Measurements from ENCODE around the gene CLEC2D. TPM values are rescaled to one million over a fixed set of nuclear protein-coding genes. Genes with fewer than 3 reads are reported as not detected.

The CLEC2D gene
- total RNA-seq, 1 donor from 2014 or later, result 12.9 TPM

DNA sequence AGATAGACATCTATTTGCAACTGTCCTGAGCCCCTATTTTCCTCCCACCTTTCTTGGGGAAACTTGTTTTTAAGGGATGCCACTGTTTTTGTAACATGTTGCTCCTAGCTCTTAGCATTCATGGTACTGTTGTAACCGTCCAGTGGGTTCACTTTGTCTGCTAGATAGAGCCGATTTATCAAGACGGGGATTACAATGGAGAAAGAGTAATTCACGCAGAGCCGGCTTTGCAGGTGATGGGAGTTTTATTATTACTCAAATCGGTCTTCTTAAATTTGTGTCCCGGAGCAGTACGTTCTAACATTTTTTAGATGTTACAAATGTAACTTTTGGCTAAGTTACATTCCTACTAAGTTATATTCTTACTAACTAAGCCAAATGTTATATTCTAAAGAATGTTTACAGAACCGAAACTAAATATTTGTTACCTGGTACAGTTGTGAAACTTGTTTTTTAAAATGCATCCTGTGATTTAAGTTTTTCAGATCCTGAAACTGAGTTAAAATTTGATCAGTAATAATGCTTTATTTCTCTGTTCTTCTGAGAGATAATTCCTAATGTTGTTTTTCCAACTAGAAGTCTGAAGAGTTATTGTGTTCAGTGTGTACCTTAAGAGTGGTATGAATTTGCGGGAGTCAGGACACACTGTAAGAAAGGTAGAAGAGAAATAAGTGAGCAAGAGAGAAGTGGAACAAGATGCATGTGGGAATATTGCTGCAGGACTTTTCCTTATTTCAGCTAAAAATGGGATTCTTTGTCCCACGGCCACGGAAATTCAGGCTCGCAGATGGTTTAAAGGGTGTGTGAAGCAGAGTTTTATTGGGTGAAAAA is 20.6 kb upstream of the CLEC2D start:
- intact Hi-C loops (cut with DNase I), result no loop called here
- DNase-seq, result no peak
- H3K27ac ChIP-seq, result peak overlapping the region; percentile 92
- no peaks in the 10 kb centered on the region for H3K9me3 ChIP-seq
- peaks cover 2% of the 10 kb centered on the region for H3K36me3 ChIP-seq
- ATAC-seq, result no peak
- peaks cover 20% of the 10 kb centered on the region for H3K4me1 ChIP-seq
- H3K4me3 ChIP-seq, result peak overlapping the region; percentile 71
- TF ChIP-seq, protein P1, sequence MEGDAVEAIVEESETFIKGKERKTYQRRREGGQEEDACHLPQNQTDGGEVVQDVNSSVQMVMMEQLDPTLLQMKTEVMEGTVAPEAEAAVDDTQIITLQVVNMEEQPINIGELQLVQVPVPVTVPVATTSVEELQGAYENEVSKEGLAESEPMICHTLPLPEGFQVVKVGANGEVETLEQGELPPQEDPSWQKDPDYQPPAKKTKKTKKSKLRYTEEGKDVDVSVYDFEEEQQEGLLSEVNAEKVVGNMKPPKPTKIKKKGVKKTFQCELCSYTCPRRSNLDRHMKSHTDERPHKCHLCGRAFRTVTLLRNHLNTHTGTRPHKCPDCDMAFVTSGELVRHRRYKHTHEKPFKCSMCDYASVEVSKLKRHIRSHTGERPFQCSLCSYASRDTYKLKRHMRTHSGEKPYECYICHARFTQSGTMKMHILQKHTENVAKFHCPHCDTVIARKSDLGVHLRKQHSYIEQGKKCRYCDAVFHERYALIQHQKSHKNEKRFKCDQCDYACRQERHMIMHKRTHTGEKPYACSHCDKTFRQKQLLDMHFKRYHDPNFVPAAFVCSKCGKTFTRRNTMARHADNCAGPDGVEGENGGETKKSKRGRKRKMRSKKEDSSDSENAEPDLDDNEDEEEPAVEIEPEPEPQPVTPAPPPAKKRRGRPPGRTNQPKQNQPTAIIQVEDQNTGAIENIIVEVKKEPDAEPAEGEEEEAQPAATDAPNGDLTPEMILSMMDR (IDR thresholded peaks at IDR 0.05), result no peak
- no peaks in the 10 kb centered on the region for H3K27me3 ChIP-seq

DNA sequence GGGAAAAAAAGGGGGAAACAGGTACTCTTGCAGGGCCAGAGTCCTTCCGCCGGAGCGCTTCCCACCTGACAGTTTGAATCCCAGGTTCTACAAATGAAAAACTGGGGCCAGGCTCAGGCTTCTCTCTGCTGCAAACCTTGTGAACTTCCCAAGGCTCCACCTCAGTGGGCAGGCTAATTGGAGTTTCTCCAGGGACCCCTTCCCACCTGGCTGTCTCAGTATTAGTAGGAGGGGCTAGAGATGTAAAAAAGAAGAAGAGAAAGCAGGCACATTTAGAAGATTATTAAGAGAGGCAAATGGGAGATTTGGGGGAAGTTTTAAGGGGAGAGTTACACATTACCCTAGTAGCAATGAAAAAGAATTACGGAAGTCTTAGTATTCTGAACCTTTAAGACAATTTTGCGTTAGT is 20.0 kb upstream of the CLEC2D start:
- intact Hi-C loops (cut with DNase I), result no loop called here
- Histone ChIP-seq H3K27me3 (no peaks in the 10 kb centered on the region), H3K4me3 (peak overlapping the region; percentile 71), H3K27ac (peak overlapping the region; percentile 92), H3K4me1 (peaks cover 20% of the 10 kb centered on the region), H3K36me3 (peaks cover 8% of the 10 kb centered on the region), H3K9me3 (no peaks in the 10 kb centered on the region)
- TF ChIP-seq, protein P1 (IDR thresholded peaks at IDR 0.05), result no peak
- ATAC-seq (no peak), DNase-seq (no peak)

DNA sequence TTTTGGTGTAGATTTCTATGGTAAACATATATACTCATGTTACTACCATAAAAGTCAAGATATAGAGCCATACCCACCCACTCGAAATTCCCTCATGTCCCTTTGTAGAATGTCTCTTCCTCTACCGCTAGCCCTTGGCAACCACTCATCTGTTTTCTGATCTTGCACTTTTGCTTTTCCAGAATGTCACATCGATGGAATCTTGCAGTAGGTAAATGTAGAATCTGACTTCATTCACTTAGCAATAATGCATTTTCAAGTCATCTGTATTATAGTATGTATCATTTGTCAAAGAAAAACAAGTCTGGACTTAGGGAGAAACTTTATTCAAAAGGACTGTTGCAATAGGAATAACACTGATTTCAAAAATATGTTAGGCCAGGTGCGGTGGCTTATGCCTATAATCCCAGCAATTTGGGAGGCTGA is 19.3 kb upstream of the CLEC2D start:
- Histone ChIP-seq H3K27me3 (no peaks in the 10 kb centered on the region), H3K36me3 (peaks cover 13% of the 10 kb centered on the region), H3K9me3 (no peaks in the 10 kb centered on the region), H3K4me1 (peaks cover 20% of the 10 kb centered on the region), H3K4me3 (peak overlapping the region; percentile 71), H3K27ac (peak overlapping the region; percentile 92)
- intact Hi-C loops (cut with DNase I), result no loop called here
- DNase-seq (no peak), ATAC-seq (no peak)
- TF ChIP-seq, protein P1 (IDR thresholded peaks at IDR 0.05), result no peak

DNA sequence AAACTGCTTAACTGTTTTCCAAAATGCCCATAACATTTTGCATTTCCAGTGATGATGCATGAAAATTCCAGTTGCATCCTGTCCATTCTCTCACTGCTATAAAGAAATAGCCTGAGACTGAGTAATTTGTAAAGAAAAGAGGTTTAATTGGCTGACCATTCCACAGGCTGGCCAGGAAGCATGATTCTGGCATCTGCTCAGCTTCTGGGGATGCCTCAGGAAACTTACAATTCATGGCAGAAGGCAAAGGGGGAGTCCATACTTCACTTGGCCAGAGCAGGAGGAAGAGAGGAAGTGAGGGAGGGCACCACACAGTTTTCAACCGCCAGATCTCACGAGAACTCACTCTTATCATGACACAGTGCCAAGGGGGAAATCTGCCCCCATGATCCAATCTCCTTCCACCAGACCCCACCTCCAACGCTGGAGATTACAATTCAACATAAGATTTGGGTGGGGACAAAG is 18.2 kb upstream of the CLEC2D start:
- H3K4me3 ChIP-seq, result no peak overlapping the region
- peak overlapping the region; percentile 92 for H3K27ac ChIP-seq
- no peak for ATAC-seq
- intact Hi-C loops (cut with DNase I), result no loop called here
- H3K9me3 ChIP-seq, result no peaks in the 10 kb centered on the region
- DNase-seq, result no peak
- peaks cover 17% of the 10 kb centered on the region for H3K36me3 ChIP-seq
- no peaks in the 10 kb centered on the region for H3K27me3 ChIP-seq
- TF ChIP-seq, protein P1 (IDR thresholded peaks at IDR 0.05), result no peak
- peaks cover 20% of the 10 kb centered on the region for H3K4me1 ChIP-seq

DNA sequence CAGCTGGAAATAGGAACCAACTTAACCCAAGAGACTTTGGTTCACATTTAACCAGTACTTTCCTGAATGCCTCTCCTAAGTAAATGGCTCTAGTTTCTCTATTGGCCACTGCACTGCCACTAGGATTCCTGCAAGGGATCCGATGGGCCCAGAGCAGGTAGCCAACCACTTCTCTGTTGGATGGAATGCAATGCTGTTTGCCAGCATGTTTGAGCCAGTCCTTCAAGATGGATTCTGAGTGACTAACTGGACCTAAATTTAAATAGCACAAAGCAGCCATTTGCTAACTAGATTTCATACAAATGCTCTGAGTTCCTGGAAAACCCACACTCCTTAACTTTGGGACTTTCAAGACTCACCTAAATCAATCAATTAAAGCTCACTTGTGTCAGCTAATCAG is 9.5 kb upstream of the CLEC2D start:
- intact Hi-C loops (cut with DNase I), result no loop called here
- Histone ChIP-seq H3K9me3 (no peaks in the 10 kb centered on the region), H3K36me3 (peaks cover 35% of the 10 kb centered on the region)

More for the DNA sequence above, 9.5 kb upstream of the CLEC2D start:
- TF ChIP-seq, protein P1 (IDR thresholded peaks at IDR 0.05), result no peak
- no peak overlapping the region for H3K4me3 ChIP-seq
- H3K27me3 ChIP-seq, result no peaks in the 10 kb centered on the region
- H3K4me1 ChIP-seq, result peaks cover 7% of the 10 kb centered on the region
- no peak overlapping the region for H3K27ac ChIP-seq
- ATAC-seq (no peak), DNase-seq (no peak)

Data from upper lobe of right lung (tissue), 1 donor.